Smooth muscle cell of bladder (primary cell): ENCODE measurements around the gene EIF2S2. TPM values are rescaled to one million over a fixed set of nuclear protein-coding genes. Genes with fewer than 3 reads are reported as not detected.

Source experiments
- total RNA-seq: library from RNA; depleted of rRNA; stranded (reverse); fragments of >200 nt; gene quantifications from 2 replicates; pipeline ENCODE4 v1.2.3, GENCODE V29; 2014

The EIF2S2 gene
- 108 and 134 TPM in 2 replicates for total RNA-seq

GRCh38 chr20:34111702-34112599 lies at the start of gene EIF2S2:
Gene EIF2S2, minus strand, starts transcription at chr20:34112243. Its CDS starts 133 bp downstream, at chr20:34112110.

Other genes starting within 250 kb of the EIF2S2 start
- gene RALY, start 118.3 kb downstream of the EIF2S2 start, total RNA-seq: 48.7 and 52.6 TPM in 2 replicates
- not detected in 2 replicates for gene ASIP, start 129.2 kb upstream of the EIF2S2 start, total RNA-seq
- 90.0 and 90.7 TPM in 2 replicates for gene AHCY, start 191.1 kb upstream of the EIF2S2 start, total RNA-seq